HL-60/S4 (cell line): ENCODE data around the gene CSNK1A1.

Experiments
- in situ Hi-C: fragments of 300-500 bp; cut with MboI; formaldehyde crosslinking; loops from 2 replicates; pipeline ENCODE4 v1.14.3; 2022; ENCODE audit warnings: low sequenced_read_pairs

CSNK1A1 gene

DNA sequence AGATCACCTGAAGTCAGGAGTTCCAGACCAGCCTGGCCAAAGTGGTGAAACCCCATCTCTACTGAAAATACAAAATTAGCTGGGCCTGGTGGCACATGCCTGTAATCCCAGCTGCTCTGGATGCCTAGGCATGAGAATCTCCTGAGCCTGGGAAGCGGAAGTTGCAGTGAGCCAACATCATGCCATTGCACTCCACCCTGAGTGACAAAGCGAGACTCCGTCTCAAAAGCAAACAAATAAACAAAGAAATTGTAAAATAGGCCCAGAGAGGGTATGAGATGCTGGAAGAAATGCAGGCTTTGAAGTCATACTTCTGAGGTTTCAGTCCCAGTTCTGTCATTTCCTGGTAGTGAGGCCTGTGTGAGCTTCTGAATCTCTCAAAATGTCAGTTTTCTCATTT, 24.8 kb upstream of the CSNK1A1 start:
- in situ Hi-C loops, result loop anchor here (25.0 kb wide), 1 partner anchor 439 kb away; the partner anchor contains the start of gene ABLIM3

DNA sequence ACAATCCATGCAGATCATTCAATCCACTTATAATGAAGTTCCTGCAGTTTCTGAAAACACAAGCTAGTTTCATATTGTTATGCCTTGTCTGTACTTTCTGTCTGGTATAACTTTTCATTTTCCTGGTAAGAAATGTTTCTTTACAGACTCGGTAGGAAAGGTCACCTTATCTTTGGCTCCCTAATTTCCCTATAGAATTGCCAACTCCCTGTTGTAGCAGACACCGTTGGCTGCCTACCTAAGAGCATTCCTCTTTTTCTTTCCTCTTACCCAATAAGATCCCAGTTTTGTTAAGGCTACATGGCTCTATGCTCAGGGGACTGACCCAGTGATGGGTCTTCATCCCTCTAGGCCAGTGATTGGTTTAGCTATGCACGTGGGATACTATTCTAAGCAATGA, 23.9 kb upstream of the CSNK1A1 start:
- in situ Hi-C loops, result loop anchor here (25.0 kb wide), 1 partner anchor 438 kb away; the partner anchor contains the start of gene ABLIM3

- in situ Hi-C loops, result no loop called here
Measured at GRCh38 chr5:149572576-149573231, 21.5 kb upstream of the CSNK1A1 start.

GRCh38 chr5:149572170-149572569, 20.9 kb upstream of the CSNK1A1 start:
- in situ Hi-C loops, result no loop called here

- in situ Hi-C loops, result loop anchor here (10.0 kb wide), 1 partner anchor 112 kb away; no protein-coding TSS in a partner anchor
Measured at GRCh38 chr5:149567226-149567625, 16.0 kb upstream of the CSNK1A1 start.

- in situ Hi-C loops, result loop anchor here (10.0 kb wide), 1 partner anchor 110 kb away; no protein-coding TSS in a partner anchor
Measured at GRCh38 chr5:149564542-149565140, 13.4 kb upstream of the CSNK1A1 start.

- in situ Hi-C loops, result loop anchor here (10.0 kb wide), 1 partner anchor 109 kb away; no protein-coding TSS in a partner anchor
Measured at GRCh38 chr5:149563466-149563865, 12.2 kb upstream of the CSNK1A1 start.

- in situ Hi-C loops, result loop anchor here (10.0 kb wide), 1 partner anchor 107 kb away; no protein-coding TSS in a partner anchor
Measured at GRCh38 chr5:149561848-149562247, 10.6 kb upstream of the CSNK1A1 start.

DNA sequence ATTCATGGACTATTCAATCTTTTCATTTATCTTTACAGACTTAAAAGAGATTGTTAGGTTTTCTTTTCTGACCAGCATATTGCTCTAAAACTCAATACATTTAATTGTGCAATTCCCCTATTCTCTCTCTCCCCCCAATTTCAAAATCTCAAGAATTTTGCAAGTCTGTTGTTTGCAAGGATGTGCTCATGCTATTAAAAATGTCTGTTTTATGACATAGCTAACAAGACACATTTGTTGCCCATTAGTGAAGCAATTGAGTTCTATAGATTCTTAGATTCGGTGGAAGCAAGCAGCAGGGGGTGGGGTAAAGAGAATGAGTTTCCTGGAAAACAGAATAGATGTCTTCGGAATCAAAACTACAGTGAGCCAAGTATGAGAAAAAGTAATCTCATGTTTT, 8.5 kb upstream of the CSNK1A1 start:
- in situ Hi-C loops, result loop anchor here (10.0 kb wide), 1 partner anchor 105 kb away; no protein-coding TSS in a partner anchor

- in situ Hi-C loops, result no loop called here
Measured at GRCh38 chr5:149552553-149553160, 1.4 kb upstream of the CSNK1A1 start.

GRCh38 chr5:149552038-149552494, 827 bp upstream of the CSNK1A1 start:
- in situ Hi-C loops, result no loop called here

- in situ Hi-C loops, result no loop called here
Measured at GRCh38 chr5:149550594-149551226, 529 bp downstream of the CSNK1A1 start.

DNA sequence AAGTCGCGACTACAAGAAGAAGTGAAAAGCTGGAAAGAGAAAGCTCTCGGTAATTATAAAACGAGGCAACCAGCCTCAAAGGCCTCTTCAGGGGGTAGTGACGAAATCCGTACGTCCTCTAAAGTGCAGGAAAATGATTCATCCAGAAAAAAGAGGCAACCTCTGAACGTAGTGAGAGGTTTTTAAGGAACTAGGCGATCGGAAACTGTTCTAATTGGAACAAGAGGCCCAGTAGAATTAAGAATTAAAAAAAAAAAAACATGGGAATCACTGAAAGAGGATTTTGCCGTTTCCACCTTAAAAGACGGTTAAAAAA, 1.0 kb downstream of the CSNK1A1 start:
- in situ Hi-C loops, result no loop called here

- in situ Hi-C loops, result loop anchor here (25.0 kb wide), 1 partner anchor 762 kb away; no protein-coding TSS in a partner anchor
Measured at GRCh38 chr5:149549461-149550267, 1.6 kb downstream of the CSNK1A1 start.

GRCh38 chr5:149546974-149547373, 4.3 kb downstream of the CSNK1A1 start:
- in situ Hi-C loops, result loop anchor here (25.0 kb wide), 1 partner anchor 760 kb away; no protein-coding TSS in a partner anchor

DNA sequence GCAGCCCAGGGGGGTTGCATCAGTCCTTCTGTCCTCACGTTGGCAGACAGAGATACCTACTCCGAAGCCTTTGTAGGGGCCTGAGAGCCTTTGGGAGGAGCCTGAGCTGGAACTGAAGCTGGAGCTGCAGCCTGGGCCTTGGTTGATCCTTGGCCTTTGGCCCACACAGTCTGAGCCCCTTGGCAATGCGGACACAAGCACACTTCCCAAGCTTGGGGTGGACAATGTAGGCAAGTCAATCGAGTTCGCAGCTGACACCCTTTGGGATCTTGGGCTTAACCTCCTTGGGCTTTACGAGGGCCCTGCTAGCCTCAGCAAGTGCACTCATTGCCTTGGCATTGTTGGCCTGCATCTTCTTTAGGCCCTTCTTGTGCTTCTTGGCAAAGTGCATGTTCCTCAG, 5.9 kb downstream of the CSNK1A1 start:
- in situ Hi-C loops, result loop anchor here (25.0 kb wide), 1 partner anchor 758 kb away; no protein-coding TSS in a partner anchor

GRCh38 chr5:149544028-149544420, 7.2 kb downstream of the CSNK1A1 start:
- in situ Hi-C loops, result loop anchor here (25.0 kb wide), 1 partner anchor 757 kb away; no protein-coding TSS in a partner anchor

- in situ Hi-C loops, result loop anchor here (25.0 kb wide), 1 partner anchor 756 kb away; no protein-coding TSS in a partner anchor
Measured at GRCh38 chr5:149543361-149544027, 7.7 kb downstream of the CSNK1A1 start.

GRCh38 chr5:149541893-149542292, 9.3 kb downstream of the CSNK1A1 start:
- in situ Hi-C loops, result loop anchor here (25.0 kb wide), 1 partner anchor 755 kb away; no protein-coding TSS in a partner anchor
